Activated CD4-positive, CD25-positive, alpha-beta regulatory T cell treated with anti-CD3 and anti-CD28 coated beads, Interleukin-2, amount 50 U/mL, for 24 hours (primary cell): Measurements from ENCODE around the gene SEPTIN7.

ENCODE experiments used
- ATAC-seq, 2 donors: fragments of 150-1000 bp; cut with Tn5 transposase; one replicate each; pipeline ENCODE4 v1.10.0; 2021; ENCODE audit warnings: mild to moderate bottlenecking in 1 of 2, moderate library complexity in 1 of 2

The SEPTIN7 gene

GRCh38 chr7:35792472-35792871, 8.4 kb upstream of the SEPTIN7 start:
- ATAC-seq: no peak

- no peak for ATAC-seq
These were observed 7.9 kb upstream of the SEPTIN7 start for GRCh38 chr7:35792873-35793489.

GRCh38 chr7:35797311-35797710, 3.5 kb upstream of the SEPTIN7 start:
- no peak for ATAC-seq

GRCh38 chr7:35799846-35800717, 775 bp upstream of the SEPTIN7 start:
- ATAC-seq: peak; percentile 36 to 44

GRCh38 chr7:35801392-35802101, 690 bp downstream of the SEPTIN7 start:
- ATAC-seq: peak; percentile 31 to 39

- no peak for ATAC-seq
These were observed 1.2 kb downstream of the SEPTIN7 start for GRCh38 chr7:35802102-35802466.

GRCh38 chr7:35802649-35803048, 1.8 kb downstream of the SEPTIN7 start:
- no peak for ATAC-seq

GRCh38 chr7:35804231-35804970, 3.5 kb downstream of the SEPTIN7 start:
- no peak for ATAC-seq

GRCh38 chr7:35805876-35806275, 5.0 kb downstream of the SEPTIN7 start:
- ATAC-seq: no peak

- no peak for ATAC-seq
These were observed 15.7 kb downstream of the SEPTIN7 start for GRCh38 chr7:35816514-35816913.

- no peak for ATAC-seq
These were observed 16.3 kb downstream of the SEPTIN7 start for GRCh38 chr7:35817181-35817580.

- no peak for ATAC-seq
These were observed 17.1 kb downstream of the SEPTIN7 start for GRCh38 chr7:35817930-35818329.

- peak in 1 of 2 donors; percentile 33 for ATAC-seq
These were observed 17.7 kb downstream of the SEPTIN7 start for GRCh38 chr7:35818513-35818912.

GRCh38 chr7:35819310-35819709, 18.5 kb downstream of the SEPTIN7 start:
- peak in 1 of 2 donors; percentile 24 for ATAC-seq

- peak in 1 of 2 donors; percentile 43 for ATAC-seq
These were observed 19.3 kb downstream of the SEPTIN7 start for GRCh38 chr7:35819954-35820703.

GRCh38 chr7:35820858-35821257, 20.0 kb downstream of the SEPTIN7 start:
- no peak for ATAC-seq

GRCh38 chr7:35823440-35823839, 22.6 kb downstream of the SEPTIN7 start:
- ATAC-seq: no peak

GRCh38 chr7:35825974-35826373, 25.1 kb downstream of the SEPTIN7 start:
- no peak for ATAC-seq

- no peak for ATAC-seq
These were observed 25.9 kb downstream of the SEPTIN7 start for GRCh38 chr7:35826751-35827150.

GRCh38 chr7:35828817-35829216, 28.0 kb downstream of the SEPTIN7 start:
- ATAC-seq: no peak

GRCh38 chr7:35831208-35831607, 30.4 kb downstream of the SEPTIN7 start:
- no peak for ATAC-seq
